Measurements from ENCODE around the gene ATP6AP2.
"Not testable (repeated sequence)": the region's sequence is repeated elsewhere in the genome, so short reads cannot be mapped to it uniquely, and the experiment has no call there.

Gene ATP6AP2

DNA sequence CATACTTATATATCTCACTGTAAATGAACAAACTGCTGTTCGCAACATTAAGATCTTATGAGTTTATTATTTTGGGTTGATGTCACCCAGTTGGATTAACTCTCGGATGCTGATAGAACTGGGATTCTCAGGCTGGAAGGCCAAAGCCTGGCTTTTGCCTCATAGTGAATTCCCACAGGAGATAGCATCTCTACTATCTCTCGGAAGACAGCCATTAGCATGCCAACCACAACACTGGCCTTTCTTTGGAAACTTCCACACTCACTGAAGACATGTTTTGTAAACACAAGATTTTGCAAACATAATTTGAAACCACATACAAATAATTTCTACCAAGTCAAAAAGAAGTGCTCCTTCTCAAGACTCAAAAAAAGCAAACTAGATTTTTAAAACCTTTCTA is 4.5 kb upstream of the ATP6AP2 start:
- no peak for DNase-seq (ENCODE audit: low read depth)

DNA sequence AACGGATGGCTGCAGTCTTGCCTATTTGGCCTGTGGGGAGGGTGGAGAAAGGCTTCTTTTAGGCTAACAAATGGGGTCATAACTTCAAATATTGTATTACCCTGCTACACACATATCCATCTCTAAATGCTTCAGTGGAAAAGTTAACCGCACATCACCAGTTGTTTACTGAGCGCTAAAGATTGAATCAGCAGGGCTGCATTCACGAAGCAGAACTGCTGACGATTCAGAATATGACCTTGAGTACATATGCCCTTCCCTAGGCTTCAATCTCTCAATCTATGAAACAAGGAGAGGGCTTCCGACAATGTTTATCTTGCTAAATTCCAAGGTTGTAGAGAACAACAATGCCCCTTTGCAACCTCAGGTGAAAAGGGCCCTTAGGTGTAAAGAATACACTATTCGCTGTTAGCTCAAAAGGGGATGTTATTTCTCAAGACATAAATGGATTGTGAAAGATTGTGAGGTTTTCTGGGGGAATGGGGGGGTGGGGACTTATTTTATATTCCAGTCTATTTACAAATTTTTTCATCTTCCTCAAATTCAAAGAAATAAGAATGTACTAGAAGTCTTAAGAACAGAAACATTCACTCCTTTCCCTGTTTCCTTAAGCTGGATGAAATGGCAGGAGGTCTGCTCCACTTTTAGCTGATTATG is 2.6 kb upstream of the ATP6AP2 start:
- DNase-seq (ENCODE audit: low read depth): no peak

DNA sequence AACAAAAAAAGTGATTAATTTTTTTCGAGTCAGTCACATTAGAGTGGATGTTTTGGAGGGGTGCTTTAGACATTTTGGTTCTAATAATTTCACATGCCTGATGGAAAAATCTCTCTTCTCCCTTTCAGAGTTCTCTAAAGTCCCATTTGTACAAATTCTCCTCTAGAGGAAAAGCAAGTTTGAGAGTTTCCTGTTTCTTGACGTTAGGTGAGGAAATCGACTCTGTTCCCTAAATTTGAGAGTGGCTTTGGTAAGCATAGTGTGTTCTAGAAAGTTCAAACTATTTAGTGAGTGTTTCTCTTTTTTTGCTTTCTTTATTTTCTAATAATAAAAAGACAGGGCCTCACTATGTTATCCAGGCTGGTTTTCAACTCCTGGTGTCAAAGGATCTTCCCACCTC is 1.6 kb upstream of the ATP6AP2 start:
- no peak for DNase-seq (ENCODE audit: low read depth)

DNA sequence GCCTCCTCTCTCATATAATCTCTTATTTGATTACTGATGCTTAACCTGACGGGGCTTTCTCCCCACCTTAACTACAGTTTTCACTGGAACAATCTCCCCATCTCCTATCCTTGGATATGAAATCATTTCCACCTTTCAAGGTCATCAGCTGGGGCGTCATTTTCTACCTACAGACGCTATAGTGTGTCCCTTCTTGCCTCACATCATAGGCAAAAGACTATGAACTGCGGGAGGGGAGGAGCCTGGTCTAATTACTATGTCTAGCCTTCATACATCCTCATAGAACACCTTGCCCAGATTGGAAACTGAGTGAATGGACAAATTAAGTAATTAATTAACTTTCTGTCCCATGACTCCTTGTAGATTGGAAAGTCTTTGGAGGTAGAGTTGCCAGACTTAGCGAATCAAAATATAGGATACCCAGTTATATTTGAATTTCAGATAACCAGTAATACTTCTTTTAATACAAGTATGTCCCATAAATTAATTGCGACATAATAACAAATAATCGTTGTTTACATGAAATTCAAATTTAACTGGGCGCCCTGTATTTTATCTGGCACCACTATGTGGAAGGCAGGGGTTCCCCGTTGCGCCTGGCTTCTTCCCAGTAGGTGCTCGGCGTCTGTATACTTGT is 752 bp upstream of the ATP6AP2 start:
- no peak for DNase-seq (ENCODE audit: low read depth)

DNA sequence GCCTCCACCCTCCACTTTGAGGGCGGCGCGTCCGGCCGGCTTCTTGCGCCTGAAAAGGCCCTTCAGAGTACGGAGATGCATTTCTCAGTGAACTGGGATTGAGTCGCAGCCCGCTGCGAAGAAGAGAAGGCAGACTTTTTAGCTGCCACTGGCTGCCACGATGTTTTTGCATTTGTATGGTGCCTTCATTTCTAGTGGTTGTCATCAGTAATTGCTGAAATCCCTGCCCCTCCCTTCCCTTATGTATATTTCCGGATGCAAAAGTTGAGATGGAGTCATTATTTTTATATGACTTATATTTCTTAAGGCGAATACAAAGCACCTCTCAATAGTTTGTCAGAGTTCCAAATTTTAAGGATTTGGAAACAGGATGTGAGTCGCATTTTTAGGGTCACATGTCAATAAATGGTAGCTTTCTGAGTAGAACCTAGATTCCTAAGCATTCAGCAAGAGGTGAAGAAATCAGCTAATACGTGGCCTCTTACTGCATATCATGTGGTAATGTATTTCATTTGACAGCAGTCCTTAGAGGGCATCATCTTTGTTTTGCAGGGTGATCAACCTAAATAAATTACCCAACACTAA is 658 bp downstream of the ATP6AP2 start:
- peak; percentile 3 for DNase-seq (ENCODE audit: low read depth)

DNA sequence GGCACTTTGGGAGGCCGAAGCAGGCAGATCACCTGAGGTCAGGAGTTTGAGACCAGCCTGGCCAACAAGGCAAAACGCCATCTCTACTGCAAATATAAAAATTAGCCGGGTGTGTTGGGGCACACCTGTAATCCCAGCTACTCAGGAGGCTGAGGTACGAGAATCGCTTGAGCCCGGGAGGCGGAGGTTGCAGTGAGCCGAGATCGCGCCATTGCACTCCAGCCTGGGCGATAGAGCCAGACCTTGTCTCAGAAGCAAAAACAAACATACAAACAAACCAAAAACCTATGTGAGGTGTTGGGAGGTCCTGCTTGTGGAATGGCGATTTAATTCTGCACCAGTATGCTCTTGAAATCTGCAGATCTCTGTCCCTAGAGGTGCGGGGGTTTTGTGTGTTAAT is 1.4 kb downstream of the ATP6AP2 start:
- DNase-seq (ENCODE audit: low read depth): not testable (repeated sequence)

DNA sequence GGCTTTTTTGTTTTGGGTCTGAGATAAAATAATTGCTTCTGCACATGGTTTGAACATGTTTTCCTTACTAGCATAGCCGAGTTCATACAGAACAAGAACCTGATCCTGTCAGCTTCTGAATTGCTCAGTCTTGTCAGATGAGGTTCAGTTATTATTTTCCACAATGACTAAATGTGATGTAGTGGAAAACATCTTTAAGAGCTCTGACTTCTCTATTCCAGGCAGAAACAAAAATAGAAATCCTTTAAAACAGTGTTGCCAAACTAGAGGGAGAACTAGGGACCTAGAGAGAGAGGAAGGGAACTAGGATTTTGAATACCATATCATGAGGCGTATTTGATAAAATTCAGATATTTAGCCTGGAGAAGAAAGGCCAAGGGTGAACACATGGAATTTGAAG is 2.0 kb downstream of the ATP6AP2 start:
- DNase-seq (ENCODE audit: low read depth): no peak

DNA sequence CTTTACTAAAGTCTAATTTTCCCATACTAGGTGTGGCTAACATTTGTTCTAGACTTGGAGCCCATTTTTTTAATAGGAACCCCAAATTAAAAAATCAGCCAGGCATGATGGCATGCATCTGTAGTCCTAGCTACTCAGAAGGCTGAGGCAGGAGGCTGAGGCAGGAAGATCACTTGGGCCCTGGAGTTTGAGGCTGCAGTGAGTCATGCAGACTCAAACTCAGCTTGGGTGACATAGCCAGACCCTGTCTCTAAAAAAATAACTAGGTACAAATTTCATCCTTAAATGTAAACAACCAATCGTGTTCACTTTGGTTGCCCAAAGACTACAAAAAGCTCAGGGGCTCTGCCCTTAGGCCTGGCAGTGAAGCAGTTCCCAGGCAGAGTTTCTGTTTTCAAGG is 6.9 kb downstream of the ATP6AP2 start:
- DNase-seq (ENCODE audit: low read depth): not testable (repeated sequence)

DNA sequence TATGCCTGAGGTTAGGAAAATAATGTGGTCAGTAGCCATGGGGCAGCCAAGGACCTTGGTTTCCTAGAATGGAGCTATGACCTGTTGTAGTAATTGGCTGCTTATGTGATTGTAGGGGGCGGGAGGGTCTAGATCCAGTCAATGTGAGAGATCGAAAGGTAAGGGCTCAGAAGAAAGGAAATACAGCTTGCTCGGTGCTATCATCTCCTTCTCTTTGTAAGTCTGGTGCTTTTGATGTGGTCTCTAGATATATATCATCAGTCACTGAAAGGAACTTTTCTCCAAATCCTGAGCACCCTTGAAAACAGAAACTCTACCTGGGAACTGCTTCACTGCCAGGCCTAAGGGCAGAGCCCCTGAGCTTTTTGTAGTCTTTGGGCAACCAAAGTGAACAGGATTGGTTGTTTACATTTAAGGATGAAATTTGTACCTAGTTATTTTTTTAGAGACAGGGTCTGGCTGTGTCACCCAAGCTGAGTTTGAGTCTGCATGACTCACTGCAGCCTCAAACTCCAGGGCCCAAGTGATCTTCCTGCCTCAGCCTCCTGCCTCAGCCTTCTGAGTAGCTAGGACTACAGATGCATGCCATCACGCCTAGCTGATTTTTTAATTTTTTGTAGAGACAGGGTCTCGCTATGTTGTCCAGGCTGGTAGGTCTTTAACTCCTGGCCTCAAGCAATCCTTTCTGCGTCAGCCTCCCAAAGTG is 9.0 kb downstream of the ATP6AP2 start:
- DNase-seq (ENCODE audit: low read depth): not testable (repeated sequence)

DNA sequence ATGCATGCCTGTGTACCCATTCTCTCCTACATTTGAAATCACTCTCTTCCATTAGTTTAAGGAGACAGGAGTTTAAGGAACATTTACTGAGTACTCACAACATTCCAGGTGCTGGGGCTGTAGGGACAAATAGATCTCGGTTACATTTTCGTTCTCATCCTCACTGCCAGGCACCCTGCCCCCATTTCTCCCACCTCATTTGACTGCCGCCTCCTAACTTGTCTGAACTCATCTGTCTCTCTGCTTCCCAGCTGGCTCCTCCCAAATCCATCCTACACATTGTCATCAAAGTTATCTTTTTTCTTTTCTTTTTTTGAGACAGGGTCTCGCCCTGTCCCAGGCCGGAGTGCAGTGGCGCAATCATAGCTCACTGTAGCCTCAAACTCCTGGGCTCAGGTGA is 22.7 kb downstream of the ATP6AP2 start:
- DNase-seq (ENCODE audit: low read depth): no peak

DNA sequence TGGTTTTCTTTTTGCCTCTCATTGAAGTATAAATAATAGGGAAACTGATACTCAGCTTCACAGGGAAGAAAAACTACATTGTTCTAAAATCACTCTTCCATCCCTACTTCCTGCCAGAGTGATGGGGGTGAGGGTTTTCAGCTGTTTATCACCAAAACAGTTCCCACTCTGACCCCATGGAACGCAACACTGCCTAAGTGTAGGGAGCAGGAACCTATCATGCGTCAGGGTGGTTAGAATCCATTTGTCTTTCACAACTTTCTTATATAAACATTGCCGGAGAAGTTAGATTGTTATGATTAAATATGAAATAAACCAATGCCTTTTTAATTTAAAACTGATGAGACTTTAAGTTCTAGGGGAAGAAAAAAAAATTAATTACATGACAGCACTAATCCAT is 26.6 kb downstream of the ATP6AP2 start:
- DNase-seq (ENCODE audit: low read depth): no peak

DNA sequence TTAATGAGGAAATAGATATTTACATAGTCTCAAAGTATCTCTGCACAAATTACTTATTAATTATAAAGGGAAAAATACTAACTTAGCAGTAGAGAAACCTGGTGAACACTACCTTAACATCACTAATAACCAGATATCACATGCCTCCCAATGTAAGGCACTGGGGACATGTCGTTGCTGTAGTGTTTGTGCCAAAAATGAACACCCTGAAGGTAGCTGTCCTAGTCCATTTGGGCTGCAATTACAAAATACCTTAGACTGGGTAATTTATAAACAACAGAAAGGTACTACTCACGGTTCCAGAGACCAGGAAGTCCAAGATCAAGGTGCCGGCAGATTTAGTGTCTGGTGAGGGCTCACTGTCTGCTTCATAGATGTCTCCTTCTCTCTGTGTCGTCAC is 31.7 kb downstream of the ATP6AP2 start:
- DNase-seq (ENCODE audit: low read depth): no peak

DNA sequence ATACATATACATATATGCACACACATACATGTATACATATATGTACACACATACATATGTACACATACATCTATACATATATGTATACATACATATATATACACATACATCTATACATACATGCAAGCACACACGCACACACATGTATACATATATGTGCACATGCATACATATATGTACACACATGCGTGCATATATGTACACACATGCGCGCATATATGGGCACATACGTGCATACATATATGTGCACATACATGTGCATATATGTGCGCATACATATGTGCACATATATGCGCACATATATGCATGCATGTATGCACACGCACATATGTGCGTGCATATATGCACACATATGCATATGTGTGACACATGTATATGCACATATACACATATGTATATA is 35.2 kb downstream of the ATP6AP2 start:
- DNase-seq (ENCODE audit: low read depth): no peak

DNA sequence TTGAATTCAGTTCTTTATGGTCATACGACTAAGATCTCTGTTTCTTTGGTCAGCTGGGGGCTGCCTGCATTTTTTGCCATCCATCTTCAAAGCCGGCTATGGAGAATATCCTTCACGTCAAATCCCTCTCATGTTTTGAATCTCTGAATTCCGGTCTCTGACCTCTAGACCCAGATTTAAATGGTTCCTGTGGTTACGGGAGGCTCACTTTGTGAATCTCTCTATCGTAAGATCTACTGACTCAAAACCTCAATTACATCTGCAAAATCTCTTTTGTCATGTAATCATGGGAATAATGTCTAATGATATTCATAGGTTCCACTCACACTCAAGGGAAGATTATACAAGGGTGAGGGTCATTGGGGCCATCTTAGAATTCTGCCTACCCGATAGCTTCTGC is 36.8 kb downstream of the ATP6AP2 start:
- peak; percentile 21 for DNase-seq (ENCODE audit: low read depth)

DNA sequence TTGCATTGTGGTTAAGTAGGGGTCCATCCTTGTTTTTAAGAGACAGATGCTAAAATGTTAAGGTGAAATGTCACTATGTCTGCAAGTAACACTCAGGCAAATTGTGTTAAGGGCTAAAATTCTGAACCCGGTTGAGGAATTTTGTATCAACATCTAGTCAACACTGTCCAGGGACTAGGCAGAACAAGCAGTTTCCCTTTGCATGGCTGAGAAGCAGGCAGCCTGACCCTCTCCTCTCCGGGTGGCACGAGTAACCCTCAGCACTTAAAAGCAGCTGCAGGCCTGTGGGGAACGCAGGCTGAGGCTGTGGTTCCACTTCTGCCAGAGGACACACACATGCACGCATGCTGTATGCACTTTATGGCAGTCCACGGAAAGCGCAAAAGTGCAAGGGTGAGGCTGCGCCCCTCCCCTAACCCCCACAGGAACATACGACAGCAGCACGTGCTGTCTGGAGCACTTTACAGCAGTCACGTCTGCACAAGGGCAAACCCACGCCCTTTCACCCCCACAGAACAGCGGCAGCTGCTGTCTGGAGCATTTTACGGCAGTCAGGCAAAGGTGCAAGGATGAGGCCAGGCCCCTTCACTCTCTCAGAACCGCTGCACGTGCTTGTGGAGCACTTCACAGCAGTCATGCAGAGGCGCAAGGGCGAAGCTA is 41.8 kb downstream of the ATP6AP2 start:
- DNase-seq (ENCODE audit: low read depth): no peak

DNA sequence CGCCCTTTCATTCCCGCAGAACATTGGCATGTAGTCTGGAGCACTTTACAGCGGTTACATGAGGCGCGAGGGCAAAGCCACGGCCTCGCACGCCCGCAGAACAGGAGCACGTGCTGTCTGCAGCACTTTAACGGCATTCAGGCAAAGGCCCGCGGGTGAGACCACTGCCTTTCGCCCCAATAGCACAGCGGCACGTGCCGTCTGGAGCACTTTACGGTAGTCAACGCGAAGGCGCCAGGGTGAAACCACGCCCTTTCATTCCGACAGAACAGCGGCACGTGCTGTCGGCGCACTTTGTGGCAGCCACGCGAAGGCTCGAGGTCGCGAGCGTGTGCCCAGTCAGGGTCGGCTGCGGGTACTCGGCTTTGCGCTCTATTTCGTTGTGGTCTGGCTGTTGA is 42.4 kb downstream of the ATP6AP2 start, which contains the start of gene MPC1L:
MPC1L (plus strand) TSS at position 290 of the 398 bp plus-strand sequence. CDS start 138 bp downstream, outside the sequence.
- DNase-seq (ENCODE audit: low read depth): no peak

DNA sequence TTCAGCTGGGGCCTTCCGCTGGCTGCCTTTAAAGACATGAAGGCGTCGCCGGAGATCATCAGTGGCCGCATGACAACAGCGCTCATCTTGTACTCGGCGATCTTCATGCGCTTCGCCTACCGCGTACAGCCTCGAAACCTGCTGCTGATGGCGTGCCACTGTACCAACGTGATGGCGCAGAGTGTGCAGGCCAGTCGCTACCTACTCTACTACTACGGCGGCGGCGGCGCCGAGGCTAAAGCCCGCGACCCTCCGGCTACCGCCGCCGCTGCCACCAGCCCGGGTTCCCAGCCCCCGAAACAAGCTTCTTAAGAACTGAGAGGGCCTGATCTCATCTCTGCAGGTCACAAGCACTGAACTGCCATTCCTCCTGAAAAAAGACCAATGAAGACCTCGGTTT is 42.9 kb downstream of the ATP6AP2 start:
- DNase-seq (ENCODE audit: low read depth): no peak

DNA sequence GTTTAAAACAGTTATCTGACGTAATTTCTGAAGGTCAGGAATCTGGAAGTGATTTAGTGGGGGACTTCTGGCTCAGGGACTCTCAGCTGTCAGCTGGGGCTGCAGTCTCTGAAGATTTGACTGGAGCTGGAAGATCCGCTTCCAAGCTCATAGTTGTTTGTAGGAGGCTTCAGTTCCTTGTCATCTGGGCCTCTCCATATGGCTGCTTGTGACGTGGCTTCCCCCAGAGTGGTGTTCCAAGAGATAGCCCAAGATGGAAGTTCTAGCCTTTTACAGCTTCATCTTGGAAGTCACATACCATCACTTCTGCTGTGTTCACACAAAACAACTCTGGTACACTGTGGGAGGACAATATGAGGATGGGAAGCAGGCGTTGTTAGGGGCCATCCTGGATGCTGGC is 44.5 kb downstream of the ATP6AP2 start:
- no peak for DNase-seq (ENCODE audit: low read depth)

DNA sequence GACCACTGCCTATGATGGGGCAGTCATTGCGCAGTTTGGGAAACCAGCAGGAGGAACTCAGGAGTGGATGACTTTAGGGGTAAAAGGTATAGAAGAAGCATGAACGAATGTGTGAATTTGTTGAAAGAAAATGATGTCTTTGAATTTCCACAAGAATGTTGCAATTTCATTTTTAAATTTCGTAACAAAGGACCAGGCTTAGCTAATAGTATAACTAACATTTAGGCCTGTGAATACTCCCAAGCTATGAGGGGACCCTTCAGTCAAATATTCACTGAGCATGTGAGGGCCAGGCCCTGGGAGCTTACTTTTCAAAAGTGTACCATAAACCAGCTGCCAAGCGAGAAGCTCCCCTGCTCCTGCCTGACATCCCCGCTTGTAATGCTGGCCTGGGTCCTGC is 47.7 kb downstream of the ATP6AP2 start:
- DNase-seq (ENCODE audit: low read depth): no peak

DNA sequence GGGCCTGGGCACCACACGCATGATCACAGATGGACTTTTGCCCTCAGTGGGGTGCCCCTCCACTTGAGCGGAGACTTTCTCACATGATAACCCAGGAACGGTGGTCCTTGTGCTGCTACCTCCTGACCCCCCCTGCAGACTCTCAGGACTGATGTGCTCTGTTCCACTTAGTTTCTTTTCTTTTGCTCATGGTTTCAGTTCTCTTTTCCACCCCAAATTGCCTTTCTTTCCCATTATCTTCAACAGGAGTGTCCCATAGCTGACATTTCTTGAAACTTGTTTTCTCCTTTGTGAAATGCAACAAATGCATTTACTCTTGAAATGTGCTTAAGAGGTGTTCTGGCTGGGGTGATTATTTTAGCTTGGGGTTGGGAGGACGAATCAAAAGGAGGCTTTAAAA is 51.4 kb downstream of the ATP6AP2 start:
- DNase-seq (ENCODE audit: low read depth): no peak

DNA sequence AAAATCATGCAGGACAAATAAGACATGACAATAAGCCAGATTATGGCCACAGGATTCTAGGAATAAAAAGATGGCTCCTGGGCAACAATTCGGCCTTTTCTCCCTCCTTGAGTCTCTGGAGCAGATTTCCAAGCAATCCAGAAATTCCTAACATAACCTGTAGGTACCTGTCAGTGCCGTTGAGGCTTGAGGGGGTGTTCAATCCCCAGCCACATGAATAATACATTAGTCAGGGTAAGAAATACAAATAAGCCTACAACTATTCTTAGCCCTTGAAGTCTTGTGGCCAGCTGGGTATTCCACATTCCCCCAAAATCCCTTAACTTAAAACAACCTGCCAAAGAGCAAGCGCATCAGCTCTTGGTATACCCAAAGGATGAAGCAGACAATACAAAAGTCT is 56.9 kb downstream of the ATP6AP2 start:
- no peak for DNase-seq (ENCODE audit: low read depth)

DNA sequence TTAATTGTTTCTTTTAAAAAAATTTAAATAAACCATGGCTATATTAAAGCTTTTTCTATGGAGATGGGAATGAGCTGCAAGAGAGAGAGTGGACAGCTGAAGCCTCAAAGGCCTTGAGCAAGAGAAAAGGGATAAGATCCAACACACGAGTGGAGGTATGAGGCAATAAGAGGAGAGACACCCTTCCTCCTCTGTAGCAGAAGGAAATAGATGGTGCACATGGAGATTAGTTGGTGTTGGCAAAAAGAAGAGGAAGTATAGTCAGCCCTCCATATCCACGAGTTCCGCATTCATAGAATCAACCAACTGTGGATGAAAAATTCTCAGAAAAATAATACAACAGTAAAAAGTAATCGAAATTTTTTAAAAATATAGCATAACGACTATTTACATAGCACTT is 63.4 kb downstream of the ATP6AP2 start:
- DNase-seq (ENCODE audit: low read depth): peak; percentile 31

All from stromal cell of bone marrow (primary cell).